Measurements from ENCODE around the gene STX2.
"Not testable (repeated sequence)": the region's sequence is repeated elsewhere in the genome, so short reads cannot be mapped to it uniquely, and the experiment has no call there.

Gene STX2

DNA sequence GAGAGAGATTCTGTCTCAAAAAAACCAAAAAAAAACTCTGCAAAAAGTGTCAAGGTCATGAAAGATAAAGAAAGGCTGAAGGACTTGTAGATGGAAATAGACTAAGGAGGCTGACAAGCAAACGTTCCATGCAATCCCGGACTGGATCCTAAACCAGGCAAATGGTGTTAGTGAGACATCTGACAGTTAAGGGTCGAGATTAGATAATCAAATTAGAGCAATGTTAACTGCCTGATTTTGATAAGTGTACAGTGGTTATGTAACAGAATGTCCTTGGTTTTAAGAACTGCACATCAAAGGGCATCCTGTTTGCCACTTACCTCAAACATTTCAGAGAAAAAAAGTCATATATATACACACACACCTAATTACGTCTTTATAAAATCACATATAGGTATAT, 29.4 kb upstream of the STX2 start:
- no peak for DNase-seq

DNA sequence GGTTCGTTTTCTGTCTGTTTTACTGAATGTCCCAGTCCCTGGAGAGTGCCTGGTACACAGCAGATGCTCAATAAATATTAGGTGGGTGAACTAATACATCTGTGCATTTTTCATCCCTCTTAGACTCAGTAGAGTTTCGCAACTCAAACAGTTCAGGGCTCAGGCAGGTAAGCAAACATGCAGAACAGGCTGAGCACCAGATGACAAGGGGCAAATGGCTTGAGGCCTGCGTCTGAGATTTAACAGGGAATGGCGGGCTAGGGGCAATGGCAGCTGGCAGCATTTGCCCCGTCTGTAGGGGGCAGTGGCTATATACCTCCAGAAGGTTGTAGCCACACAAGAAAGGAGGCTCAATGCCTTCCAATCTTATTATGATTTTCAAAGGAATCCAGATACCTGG, 24.2 kb upstream of the STX2 start:
- no peak for DNase-seq

DNA sequence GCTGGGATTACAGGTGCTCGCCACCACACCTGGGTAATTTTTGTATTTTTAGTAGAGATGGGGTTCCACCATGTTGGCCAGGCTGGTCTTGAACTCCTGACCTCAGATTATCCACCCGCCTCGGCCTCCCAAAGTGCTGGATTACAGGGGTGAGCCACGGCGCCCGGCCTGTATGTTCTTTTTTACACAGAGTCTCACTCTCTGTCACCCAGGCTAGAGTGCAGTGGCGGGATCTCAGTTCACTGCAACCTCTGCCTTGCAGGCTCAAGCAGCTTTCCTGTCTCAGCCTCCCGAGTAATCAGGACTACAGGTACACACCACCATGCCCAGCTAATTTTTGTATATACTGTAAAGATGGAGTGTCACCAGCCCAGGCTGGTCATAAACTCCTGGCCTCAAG, 23.7 kb upstream of the STX2 start:
- DNase-seq = not testable (repeated sequence)

DNA sequence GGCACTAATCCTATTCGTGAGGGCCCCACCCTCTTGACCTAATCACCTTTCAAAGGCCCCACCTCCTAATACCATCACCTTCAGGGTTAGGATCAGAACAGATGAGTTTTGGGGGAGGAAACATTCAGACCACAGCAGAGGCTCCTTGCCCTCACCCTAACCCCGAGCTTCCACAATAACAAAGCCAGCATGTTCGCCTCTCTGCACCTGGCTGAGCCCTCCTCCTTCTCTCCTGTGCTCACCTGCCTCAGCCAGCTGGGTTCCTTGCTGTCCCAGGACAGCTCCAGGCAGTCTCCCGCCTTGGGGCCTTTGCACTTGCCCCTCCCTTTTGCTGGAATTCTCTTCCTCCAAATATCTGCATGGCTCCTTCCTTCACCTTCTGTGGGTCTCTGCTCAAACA, 23.1 kb upstream of the STX2 start:
- no peak for DNase-seq

DNA sequence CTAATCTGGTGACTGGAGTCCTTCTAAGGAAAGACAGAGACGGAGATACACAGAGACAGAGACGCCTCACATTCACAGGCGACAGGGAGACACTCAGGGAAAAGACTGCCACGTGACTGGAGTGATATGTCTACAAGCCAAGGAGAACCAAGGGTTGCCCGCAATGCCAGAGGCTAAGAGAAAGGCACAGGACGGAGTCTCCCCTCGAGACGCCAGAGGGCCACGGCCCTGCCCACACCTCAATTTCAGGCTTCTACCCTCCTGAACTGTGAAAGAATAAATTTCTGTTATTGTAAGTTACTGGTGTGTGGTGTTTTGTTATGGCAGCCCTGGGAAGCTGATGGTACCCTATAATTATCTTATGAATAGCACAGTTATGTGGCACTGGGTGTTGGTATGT, 21.3 kb upstream of the STX2 start:
- DNase-seq = no peak

DNA sequence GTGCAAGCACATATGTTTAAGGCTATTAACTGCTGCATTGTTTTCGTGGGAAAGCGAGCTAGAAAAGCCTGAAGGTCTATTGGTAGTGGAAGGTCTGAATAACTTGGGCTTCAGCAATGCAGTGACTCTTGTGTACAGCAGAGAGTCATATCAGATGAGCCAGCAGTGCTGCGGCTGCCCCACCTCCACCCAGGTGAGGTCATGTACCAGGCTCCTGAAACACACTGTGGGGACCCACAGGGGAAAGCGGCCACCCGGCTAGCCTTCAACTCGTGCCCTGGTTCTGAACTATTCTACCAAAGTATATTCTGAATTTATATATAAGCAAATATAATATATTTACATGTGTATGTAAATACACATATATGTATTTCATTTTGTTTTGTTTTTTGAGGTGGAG, 20.1 kb upstream of the STX2 start:
- no peak for DNase-seq

DNA sequence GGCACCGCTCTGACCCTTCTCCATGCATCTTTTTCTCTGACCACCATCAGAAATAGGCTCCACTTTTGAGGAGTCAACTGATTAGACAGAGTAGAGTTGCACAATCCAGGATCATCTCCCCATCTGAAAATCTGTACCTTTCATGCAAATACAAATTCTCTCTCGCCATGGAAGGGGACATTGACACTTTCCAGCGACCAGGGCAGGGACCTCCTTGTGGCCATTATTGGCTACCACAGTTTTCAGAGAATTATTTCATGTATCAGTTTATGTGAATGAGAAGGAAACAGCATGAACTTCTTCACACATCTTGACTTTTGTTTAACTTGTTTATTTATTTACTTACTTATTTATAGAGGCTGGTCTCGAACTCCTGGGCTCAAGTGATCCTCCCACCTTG, 19.0 kb upstream of the STX2 start:
- no peak for DNase-seq

DNA sequence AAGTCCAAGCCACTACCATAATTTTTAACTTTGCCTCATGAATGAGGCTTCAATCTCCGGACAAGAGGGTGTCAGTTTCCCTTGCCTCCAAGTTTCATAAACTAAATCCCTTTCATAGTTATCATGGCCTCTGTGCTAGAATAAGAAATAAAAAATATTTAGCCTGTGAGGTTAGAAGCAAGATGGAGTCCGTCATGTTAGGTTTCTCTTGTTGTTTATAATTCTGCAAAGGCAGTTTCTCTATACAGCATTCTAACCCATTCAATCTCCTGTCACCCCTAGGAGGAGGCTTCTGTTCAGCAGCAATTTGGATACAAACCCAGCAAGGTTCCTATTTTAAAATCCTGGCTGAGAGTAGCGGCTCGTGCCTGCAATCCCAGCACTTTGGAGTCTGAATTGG, 17.0 kb upstream of the STX2 start:
- no peak for DNase-seq

DNA sequence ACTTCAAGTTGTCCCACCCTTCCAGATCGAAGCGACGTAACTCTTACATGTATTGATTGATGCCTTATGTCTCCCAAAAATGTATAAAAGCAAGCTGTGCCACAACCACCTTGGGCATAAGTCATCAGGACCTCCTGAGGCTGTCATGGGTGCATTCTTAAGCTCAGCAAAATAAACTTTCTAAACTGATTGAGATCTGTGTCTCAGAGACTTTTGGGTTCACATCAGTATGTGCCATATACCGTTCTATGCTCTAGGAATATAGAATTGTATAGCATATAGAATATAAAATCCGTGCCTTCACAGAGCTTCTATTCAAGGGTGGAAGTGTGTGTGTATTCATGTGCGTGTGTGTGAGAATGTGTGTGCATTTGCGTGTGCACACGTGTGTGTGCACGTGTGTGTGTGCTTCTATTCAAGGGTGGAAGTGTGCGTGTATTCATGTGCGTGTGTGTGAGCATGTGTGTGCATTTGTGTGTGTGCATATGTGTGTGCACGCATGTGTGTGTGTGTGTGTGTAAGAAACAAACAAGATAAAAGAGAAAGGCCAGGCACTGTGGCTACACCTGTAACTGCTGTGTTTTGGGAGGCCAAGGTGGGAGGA, 11.5 kb upstream of the STX2 start:
- DNase-seq = no peak

DNA sequence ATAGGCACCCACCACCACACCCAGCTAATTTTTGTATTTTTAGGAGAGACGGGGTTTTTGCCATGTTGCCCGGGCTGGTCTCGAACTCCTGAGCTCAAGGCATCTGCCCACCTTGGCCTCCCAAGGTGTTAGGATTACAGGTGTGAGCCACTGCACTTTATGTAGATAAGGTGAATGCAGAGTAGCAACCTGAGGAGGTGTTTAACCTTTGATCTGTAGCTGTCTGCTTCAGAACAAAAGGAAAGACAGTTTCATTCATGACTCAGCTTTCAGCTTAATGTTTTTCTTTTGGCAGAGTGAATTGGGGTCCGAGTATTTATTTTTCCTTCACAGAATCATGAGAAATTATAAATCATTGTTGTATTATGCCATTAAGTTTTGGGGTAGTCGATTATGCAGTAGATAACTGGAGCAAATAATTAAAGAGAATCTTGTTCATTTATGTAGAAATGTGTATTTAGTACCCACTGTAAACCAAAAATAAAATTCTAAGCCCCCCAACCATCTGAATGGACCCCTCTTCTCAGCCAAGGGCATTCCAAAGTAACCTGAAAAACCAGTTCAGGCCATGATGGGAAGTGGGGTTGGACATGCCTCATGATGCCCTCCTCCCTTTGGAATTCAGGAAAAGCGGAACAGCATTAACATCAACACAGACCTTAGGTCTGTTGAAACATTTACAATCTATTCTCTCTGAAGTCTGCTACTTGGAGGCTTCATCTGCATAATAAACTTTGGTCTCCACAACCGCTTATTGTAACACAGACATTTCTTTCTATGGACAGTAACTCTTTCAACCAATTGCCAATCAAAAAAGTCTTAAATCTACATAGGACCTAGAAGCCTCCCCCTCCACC, 10.7 kb upstream of the STX2 start:
- no peak for DNase-seq

DNA sequence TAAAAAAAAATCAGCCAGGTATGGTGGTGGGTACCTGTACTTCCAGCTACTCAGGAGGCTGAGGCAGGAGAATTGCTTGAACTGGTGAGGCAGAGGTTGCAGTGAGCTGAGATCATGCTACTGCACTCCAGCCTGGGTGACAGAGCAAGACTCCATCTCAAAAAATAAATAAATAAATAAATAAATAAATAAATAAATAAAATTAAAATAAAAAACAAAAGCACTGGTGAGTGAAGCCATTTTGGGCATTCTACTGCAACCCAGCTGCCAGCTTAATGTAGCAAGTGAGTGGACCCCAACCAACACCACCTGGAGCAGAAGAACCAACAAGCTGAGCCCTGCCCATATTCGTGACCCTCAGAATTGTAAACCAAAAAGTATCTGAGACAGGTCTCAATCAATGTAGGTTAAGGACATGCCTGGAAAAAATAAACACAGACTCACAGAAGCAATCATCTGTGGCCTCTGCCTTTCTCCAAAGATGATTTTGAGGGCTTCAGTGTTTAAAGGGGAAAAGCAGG, 9.8 kb upstream of the STX2 start:
- DNase-seq = not testable (repeated sequence)

DNA sequence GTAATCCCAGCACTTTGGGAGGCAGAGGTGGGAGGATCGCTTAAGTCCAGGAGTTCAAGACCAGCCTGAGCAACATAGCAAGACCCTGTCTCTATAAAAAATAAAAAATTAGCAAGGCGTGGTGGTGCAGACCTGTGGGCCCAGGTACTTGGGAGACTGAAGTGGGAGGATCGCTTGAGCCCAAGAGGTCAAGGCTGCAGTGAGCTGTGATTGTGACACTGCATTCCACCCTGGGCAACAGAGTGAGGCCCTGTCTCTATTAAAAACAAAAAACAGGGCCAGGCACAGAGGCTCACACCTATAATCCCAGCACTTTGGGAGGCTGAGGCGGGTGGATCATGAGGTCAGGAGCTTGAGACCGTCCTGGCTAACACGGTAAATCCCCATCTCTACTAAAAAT, 9.1 kb upstream of the STX2 start:
- DNase-seq = not testable (repeated sequence)

DNA sequence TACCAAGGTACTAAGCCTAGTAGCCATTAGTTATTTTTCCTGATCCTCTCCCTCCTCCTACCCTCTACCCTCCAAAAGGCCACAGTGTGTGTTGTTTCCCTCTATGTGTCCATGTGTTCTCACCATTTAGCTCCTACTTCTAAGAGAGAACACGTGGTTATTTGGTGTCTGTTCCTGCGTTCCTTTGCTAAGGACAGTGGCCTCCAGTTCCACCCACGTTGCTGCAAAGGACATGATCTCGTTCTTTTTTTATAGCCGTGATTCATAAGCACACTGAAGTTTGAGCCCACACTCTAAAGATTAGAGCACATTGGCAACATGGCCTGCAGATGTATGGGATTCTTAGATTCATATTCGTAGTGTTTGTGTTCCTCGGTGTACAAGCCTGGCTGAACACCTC, 8.1 kb upstream of the STX2 start:
- no peak for DNase-seq

DNA sequence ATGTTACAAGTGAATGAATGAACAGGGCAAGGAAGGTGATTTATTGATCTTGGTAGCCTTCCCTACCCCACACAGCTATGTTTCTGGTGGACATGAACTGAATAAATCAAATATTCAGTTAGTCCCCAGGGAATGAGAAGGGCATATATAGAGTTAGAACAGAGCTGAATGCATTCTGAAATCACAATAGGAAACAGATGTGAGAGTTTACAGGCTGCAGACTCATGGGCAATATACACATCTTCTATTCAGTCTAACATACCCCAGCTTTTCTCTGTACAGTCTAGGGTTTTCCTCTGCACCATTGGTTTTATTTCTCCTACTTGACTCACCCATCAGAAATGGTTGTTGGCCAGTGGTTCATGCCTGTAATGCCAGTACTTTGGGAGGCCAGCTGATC, 7.3 kb upstream of the STX2 start:
- no peak for DNase-seq

DNA sequence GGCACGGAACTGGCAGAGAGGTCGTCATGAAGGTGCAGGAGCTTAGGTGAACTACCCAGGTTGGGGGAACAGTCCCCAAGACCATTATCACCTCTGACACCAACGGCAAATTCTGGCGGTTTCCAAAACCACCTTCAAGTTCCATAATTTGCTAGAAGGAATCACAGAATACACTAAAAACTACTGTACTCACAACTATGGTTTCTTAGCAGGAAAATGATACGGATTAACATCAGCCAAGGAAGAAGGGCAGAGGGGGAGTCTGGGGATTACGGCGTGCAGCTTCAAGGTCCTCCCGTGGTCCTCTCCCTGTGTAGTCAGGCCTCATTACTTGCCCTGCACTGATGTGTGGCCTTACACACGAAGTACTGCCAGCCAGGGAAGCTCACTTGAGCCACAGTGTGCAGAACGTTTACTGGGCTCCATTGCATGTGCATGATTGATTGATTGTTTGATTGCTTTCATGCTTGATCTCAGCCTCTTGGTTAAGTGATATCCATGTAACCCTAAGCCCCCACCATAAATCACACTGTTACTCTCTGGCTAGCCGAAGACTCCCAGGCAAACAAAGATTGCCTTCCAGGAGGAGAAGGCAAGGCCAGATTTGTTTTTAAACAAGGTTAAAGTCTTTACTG, 837 bp upstream of the STX2 start:
- no peak for DNase-seq

DNA sequence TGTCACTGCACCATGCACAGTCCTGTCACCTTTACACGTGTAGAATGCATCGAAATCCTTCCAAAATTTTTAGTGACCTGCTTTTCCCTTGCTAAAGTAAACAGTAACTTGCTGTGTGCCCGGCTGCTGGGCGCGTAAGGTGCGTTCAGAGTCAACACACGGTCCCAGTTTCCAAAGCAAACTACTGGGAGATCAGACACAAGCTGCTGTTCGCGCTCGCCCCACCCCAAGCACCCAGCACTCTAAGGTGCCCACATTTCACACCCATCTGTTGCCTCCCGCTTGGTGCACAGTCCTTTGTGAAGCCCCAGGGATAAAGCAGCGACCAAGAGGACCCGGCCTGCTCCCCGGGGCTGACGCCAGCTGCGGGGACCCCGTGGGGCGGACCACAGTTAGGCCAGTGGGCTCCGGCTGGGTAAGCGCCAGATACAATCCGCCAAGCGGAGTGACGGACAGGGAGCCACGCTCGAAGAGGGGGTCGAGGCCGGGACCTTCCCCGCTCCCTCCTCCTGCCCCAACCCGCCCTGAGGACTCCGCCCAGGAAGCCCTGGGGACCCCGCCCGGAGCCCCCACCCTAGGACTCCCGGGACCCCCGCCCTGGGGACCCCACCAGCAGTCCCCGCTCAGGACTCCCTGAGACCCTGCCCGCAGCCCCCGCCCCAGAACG, 633 bp downstream of the STX2 start:
- DNase-seq = no peak

DNA sequence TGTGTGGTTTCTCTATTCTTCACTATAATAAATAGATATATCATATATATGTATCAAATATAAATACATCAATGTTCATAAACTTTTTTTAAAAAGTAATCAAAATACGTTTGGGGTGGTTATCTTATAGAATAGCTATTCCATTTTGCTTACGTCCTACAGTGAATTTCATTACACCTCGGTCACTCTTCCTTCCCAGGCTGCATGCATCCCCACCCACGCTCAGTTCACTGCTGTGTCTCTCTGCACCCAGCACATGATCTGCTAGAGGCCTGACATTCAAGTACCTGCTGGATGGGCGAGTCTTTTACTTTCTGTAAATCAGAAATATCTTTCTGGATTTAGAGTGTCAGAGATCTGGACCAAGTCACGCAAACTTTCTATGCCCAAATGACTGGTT, 3.6 kb downstream of the STX2 start:
- no peak for DNase-seq

DNA sequence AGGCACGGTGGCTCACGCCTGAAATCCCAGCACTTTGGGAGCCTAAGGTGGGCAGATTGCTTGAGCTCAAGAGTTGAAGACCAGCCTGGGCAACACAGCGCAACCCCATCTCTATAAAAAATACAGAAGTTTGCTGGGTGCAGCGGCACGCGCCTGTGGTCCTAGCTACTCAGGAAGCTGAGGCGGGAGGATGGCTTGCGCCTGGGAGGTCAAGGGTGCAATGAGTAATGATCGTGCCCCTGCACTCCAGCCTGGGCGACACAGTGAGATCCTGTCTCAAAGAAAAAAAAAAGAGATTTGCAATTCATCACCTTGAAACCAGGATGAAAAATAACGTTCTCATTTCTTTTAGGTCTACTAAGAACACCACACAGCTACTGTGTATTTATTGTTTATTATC, 4.0 kb downstream of the STX2 start:
- DNase-seq = no peak

DNA sequence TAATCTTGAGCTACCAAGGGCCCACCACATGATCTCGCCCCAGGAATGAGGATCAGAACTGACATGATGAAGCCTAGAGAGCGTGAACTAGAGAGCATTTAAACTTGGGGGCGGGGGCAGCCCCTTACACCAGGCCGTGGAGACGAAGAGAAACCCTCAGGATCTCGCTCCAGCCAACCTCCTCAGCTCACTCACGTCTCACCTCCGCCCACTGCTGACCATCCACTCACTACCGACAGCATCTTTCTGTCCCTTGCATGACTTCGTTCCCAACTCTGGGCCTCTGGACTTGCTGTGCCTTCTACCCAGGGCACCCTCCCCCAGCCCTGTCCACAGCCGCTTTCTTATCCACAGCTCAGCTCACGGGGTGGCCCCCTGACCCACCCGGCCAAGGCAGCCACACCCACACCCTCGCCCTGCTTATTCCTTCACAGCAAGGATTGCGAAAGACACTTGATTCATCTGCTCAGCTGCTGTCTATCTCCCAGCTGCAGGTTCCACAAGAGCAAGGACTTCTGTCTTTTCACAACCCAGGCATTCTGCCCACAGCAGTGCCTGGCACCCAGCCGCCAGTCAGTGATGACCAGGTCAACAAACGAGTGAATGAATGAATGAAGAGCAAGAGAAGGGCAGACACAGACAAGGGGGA, 6.4 kb downstream of the STX2 start:
- no peak for DNase-seq

DNA sequence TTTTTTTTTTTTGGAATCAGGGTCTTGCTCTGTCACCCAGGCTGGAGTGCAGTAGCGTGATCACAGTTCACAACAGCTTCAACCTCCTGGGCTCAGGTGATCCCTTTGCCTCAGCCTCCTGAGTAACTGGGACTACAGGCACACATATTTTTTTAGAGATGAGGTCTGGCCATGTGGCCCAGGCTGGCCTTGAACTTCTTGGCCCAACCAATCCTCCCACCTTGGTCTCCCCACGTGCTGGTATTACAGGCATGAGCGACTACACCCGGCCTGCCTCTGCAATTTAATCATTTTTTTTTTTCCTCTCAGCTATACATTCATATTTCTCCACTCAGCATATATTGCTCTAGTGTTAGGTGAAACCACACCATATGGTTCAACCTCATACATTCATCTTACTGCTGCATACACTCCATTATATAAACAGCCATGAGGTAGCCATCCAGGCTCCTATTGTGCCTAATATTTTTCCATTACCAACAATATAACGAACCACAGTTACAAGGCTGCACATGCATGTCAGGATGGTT, 7.1 kb downstream of the STX2 start:
- DNase-seq = no peak

DNA sequence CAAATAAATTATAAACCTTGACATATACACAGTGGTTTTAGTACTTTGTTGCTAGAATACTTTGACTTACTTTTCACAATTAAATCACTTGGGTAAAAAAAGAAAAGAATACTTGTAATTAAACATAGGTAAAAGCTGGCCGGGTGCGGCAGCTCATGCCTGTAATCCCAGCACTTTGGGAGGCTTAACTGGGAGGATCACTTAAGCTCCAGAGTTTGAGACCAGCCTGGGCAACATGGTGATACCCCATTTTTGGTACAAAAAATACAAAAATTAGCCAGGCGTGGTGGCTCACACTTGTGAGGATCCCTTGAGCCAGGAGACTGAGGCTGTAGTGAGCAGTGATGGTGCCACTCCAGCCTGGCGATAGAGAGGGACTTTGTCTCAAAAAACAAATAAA, 7.8 kb downstream of the STX2 start:
- DNase-seq = no peak

DNA sequence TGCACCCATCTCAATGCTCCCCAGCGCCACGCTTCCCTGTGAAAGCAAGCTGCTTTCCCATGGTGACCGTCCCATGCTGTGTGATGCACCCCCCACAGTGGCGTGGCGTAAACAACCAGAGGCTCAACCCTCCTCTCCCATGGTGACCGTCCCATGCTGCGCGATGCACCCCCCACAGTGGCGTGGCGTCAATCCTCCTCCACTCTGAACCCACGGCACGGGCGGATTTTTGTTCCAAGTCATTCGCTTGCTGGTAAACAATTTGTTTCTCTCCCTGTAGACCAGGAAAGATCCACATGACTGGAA, 8.9 kb downstream of the STX2 start:
- DNase-seq = no peak

Measured in effector CD8-positive, alpha-beta T cell (primary cell).